HUDEP-2 (cell line): ENCODE measurements around the gene CAPN2.
"Not testable (repeated sequence)": the region's sequence is repeated elsewhere in the genome, so short reads cannot be mapped to it uniquely, and the experiment has no call there.

ENCODE experiments used
- DNase-seq, 76 experiments: peaks; one replicate each; lab custom pipeline; 2025; ENCODE audit not compliant: unreplicated experiment in 76 of 76; lab: John Stamatoyannopoulos, UW

The CAPN2 gene

DNA sequence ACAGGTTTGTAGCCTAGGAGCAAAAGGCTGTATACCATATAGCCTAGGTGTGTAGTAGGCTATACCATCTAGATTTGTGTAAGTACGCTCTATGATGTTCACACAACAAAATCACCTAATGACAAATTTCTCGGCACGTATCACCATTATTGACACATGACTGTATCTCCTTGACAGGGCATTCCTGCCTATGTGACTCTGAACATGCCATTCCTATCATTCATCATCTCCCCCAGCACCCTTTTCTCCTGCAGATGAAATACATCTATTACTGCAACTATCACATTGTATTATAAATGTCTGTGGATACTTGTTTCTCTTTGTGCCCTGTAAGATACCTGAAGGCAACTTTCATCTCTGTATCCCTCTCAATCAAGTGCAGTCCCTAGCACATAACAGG is 103.5 kb downstream of the CAPN2 start:
- no peak for DNase-seq

DNA sequence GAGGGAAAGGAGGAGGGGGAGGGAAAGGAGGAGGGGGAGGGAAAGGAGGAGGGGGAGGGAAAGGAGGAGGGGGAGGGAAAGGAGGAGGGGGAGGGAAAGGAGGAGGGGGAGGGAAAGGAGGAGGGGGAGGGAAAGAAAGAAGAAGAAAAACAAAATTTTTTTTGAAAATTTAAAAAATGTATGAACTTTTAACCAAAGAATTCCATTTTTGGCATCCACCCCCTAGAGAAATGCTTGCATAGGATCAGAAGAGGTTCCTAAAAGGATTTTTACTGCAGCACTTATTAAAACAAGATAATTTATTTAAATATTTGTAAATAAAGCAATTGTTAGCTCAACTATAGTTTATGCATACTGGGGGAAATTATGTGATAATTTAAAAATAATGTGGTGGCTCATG is 104.9 kb downstream of the CAPN2 start:
- not testable (repeated sequence) for DNase-seq

DNA sequence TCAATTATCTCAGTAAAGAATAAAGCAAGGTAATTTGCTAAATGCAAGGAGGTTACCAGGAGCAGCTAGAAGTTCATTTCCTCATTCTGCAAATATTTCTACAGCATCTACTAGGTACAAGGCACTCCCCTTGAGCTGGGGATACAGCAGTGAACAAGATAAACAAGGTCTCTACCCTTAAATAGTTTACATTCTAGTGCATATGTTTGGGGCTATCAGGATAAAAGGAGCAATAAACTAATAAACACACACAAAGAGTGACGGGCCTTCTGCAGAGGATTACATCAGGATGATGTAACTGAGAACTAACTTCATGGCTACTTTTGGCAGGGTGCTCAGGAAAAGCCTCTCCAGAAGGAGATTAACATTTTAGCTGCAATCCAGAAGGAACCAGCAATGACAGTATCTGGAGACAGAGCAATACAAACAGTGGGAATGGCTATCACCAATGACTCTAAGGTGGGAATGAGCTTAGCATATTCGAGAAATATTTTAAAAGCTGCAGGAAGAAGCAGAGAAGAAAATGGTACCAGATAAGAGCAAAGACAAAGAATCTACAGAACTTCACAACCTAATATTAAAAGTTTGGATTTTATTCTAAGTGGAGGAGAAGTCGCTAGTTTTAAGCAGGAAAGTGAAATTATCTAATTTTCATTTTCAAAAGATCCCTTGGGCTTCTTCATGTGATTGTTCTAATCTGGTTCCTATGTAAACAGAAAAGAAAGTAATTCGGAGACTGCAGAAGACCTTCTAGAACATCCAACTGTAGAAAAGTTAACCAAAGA is 107.6 kb downstream of the CAPN2 start:
- no peak for DNase-seq

DNA sequence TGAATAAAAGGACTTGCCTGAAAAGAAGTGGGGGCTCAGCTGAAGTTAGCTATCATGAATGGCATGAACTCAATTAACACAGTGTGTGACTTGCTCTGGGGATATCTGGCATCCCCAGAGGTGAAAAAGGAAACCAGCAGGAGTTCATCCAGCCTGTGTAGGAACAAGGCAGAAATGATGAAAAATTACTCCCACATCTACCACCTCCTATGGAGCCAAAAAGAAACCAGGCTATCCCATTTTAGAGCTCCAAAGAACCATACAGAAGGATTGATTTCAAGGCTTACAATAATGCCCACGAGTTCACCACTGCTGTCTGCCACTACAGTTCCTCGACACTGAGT is 108.1 kb downstream of the CAPN2 start:
- no peak for DNase-seq

DNA sequence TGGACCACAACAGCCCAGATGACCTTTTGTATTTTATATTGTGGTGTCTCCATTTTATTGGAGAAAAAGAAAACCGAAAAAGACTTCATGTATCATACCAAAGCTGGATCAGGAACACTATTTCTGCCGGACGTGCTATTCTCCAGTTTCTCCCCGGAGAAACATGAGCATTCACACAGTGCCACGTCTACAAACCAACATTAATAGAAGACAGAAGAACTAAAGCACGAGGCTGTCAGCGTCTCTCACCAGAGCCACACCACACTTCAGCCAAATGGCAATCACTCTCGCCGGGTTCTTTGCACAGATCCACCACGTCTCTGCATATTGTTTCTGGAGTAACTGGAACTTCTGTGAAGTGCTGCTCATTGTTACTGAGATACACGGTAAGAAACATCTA is 108.6 kb downstream of the CAPN2 start:
- DNase-seq, result no peak

DNA sequence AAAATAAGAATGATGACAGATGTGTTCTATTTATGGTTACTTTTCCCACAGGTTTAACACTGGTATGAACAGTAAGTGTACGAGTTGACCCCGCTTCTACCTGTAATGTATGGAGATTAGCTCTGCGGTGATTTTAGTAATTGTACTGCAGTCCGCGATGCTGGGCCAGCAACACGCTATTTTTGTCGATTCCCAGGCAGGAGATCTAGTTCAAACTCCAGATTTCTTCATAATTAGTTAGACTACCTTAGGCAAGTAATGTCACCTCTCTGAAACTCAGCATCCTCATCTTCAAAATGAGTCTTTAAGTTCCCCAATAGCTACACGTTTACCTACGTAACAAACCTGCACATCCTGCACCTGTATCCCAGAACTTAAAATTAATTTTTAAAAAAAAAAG is 111.9 kb downstream of the CAPN2 start:
- DNase-seq, result no peak

DNA sequence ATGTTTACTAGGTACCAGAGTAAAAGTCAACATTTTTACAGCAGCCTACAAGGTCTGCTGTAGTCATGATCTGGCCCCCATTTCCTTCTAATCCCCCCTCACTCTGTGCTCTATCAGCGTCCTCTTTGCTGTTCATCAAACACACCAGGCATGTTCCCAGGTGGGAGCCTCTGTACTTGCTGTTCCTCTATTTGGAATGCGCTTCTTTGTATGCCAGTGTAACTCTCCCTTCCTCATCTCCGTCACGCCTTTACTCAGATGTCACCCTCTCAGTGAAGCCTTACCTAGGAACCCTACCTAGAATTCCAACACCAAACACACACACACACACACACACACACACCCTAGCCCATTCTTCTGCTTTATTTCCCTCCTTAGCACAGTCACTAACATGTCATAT is 112.4 kb downstream of the CAPN2 start:
- DNase-seq, result no peak
